Liver (tissue), 9 donors: ENCODE measurements around the gene RAB17. TPM values are rescaled to one million over a fixed set of nuclear protein-coding genes. Genes with fewer than 3 reads are reported as not detected.
A peak's percentile ranks its signal among the peaks of the same experiment; 100 is the strongest.

Experiments used
- DNase-seq: peaks from one replicate; pipeline ENCODE4 v3.0.0-alpha.2; 2017; ENCODE audit warnings: low spot score
- H3K27ac ChIP-seq, 2 donors: one replicate each; pipeline ENCODE4 v1.7.0; 2013; ENCODE audit warnings: inconsistent platforms in 2 of 2, low read length in 2 of 2, control low read depth in 1 of 2, low read depth in 1 of 2, mild to moderate bottlenecking in 1 of 2
- H3K27me3 ChIP-seq, 4 donors: one replicate each; pipeline versions ENCODE4 v1.6.1 to v1.7.0; 2013; ENCODE audit warnings: low read length in 3 of 4, inconsistent platforms in 1 of 4, mild to moderate bottlenecking in 1 of 4, moderate library complexity in 1 of 4; ENCODE audit not compliant: control insufficient read depth in 4 of 4, insufficient read depth in 4 of 4
- H3K36me3 ChIP-seq, 4 donors: one replicate each; pipeline versions ENCODE4 v1.6.1 to v1.7.0; 2013; ENCODE audit warnings: low read length in 3 of 4, mild to moderate bottlenecking in 3 of 4, low read depth in 1 of 4, moderate library complexity in 1 of 4; ENCODE audit not compliant: control insufficient read depth in 4 of 4, insufficient read depth in 3 of 4
- H3K4me1 ChIP-seq, 4 donors: one replicate each; pipeline versions ENCODE4 v1.6.1 to v1.7.0; 2013; ENCODE audit warnings: low read length in 3 of 4, mild to moderate bottlenecking in 3 of 4, moderate library complexity in 1 of 4; ENCODE audit not compliant: control insufficient read depth in 4 of 4, insufficient read depth in 4 of 4
- H3K4me3 ChIP-seq, 3 donors: one replicate each; pipeline versions ENCODE4 v1.6.1 to v1.7.0; 2013; ENCODE audit warnings: low read length in 3 of 3, control low read depth in 1 of 3, low read depth in 1 of 3, mild to moderate bottlenecking in 1 of 3
- H3K9ac ChIP-seq, 2 donors: one replicate each; pipeline ENCODE4 v1.7.0; 2013; ENCODE audit warnings: low read length in 2 of 2, mild to moderate bottlenecking in 2 of 2, moderate library complexity in 2 of 2, control low read depth in 1 of 2, low read depth in 1 of 2
- H3K9me3 ChIP-seq, 4 donors: one replicate each; pipeline versions ENCODE4 v1.6.1 to v1.7.0; 2013; ENCODE audit warnings: low read length in 3 of 4; ENCODE audit not compliant: control insufficient read depth in 4 of 4
- CTCF ChIP-seq: fragments of 150-350 bp; IDR thresholded peaks from 2 replicates; pipeline ENCODE4 v1.5.1; 2017; ENCODE audit warnings: improper control_type of control experiment, low read depth, low read length; ENCODE audit not compliant: missing input control
- EGR1 ChIP-seq, 2 donors: IDR thresholded peaks; 2 replicates each; pipeline ENCODE4 v1.6.1; 2016 to 2018; ENCODE audit warnings: antibody characterized with exemption in 2 of 2, low read depth in 2 of 2
- FOXA1 ChIP-seq: IDR thresholded peaks from 2 replicates; pipeline ENCODE4 v1.6.1; 2016; ENCODE audit warnings: antibody characterized with exemption
- FOXA2 ChIP-seq: IDR thresholded peaks from 2 replicates; pipeline ENCODE4 v1.6.1; 2016; ENCODE audit warnings: antibody characterized with exemption
- GABPA ChIP-seq, 2 donors: IDR thresholded peaks in 1 of 2; conservative IDR thresholded peaks in 1 of 2; 2 replicates each; pipeline ENCODE4 v1.6.1; 2016; ENCODE audit warnings: antibody characterized with exemption in 2 of 2, mild to moderate bottlenecking in 1 of 2, moderate library complexity in 1 of 2
- HNF4A ChIP-seq, 2 donors: conservative IDR thresholded peaks; 2 replicates each; pipeline ENCODE4 v1.6.1; 2016; ENCODE audit warnings: antibody characterized with exemption in 2 of 2, mild to moderate bottlenecking in 2 of 2
- JUND ChIP-seq, 2 donors: IDR thresholded peaks; 2 replicates each; pipeline ENCODE4 v1.6.1; 2016; ENCODE audit warnings: antibody characterized with exemption in 2 of 2
- MAX ChIP-seq: IDR thresholded peaks from 2 replicates; pipeline ENCODE4 v1.6.1; 2016; ENCODE audit warnings: antibody characterized with exemption
- NR2F2 ChIP-seq: IDR thresholded peaks from 2 replicates; pipeline ENCODE4 v1.6.1; 2016; ENCODE audit warnings: antibody characterized with exemption
- RAD21 ChIP-seq, 2 donors: IDR thresholded peaks; 2 replicates each; pipeline ENCODE4 v1.6.1; 2016; ENCODE audit warnings: antibody characterized with exemption in 2 of 2, mild to moderate bottlenecking in 2 of 2
- RXRA ChIP-seq, 2 donors: IDR thresholded peaks; 2 replicates each; pipeline ENCODE4 v1.6.1; 2017 to 2018; ENCODE audit warnings: antibody characterized with exemption in 2 of 2, mild to moderate bottlenecking in 1 of 2
- SP1 ChIP-seq: IDR thresholded peaks from 2 replicates; pipeline ENCODE4 v1.6.1; 2018; ENCODE audit warnings: antibody characterized with exemption, mild to moderate bottlenecking
- YY1 ChIP-seq: IDR thresholded peaks from 2 replicates; pipeline ENCODE4 v1.6.1; 2016; ENCODE audit warnings: antibody characterized with exemption, mild to moderate bottlenecking
- ZBTB33 ChIP-seq: IDR thresholded peaks from 2 replicates; pipeline ENCODE4 v1.6.1; 2016; ENCODE audit warnings: antibody characterized with exemption
- WGBS: extraction: QIAGEN DNeasy Blood & Tissue Kit; methylation state at CpG from one replicate; pipeline ENCODE4 v1.1.7; 2013; 5-methylcytosine and 5-hydroxymethylcytosine counted together
- polyA plus RNA-seq, 2 donors: library from polyadenylated mRNA; stranded (reverse) in 1 of 2; unstranded in 1 of 2; fragments of 200-250 nt in 1 of 2; fragments of >200 nt in 1 of 2; fragmentation: Nextera tagmentation in 1 of 2; extraction: Ambion mirVana in 1 of 2; gene quantifications; one replicate each; pipeline versions ENCODE4 v1.2.1 to v1.2.3, GENCODE V29; 2013 to 2015
- total RNA-seq, 2 donors: library from RNA; depleted of rRNA; stranded (reverse); fragments of >200 nt; gene quantifications; one replicate each; pipeline ENCODE4 v1.2.3, GENCODE V29; 2014
- TF ChIP-seq, protein P1 (sequence below): IDR thresholded peaks from 2 replicates; pipeline ENCODE4 v1.6.1; 2016; ENCODE audit warnings: antibody characterized with exemption, mild to moderate bottlenecking
- TF ChIP-seq, protein P2 (sequence below): IDR thresholded peaks from 2 replicates; pipeline ENCODE4 v1.6.1; 2016; ENCODE audit warnings: antibody characterized with exemption
- donor health status: healthy.
- donor health status: healthy.
- donor health status: healthy.
- donor health status: healthy.
- donor health status: healthy.

RAB17 gene
- total and polyA plus RNA-seq, 4 donors = 17.8 to 96.5 (median 74.9) TPM

GRCh38 chr2:237573721-237574415, 16.7 kb downstream of the RAB17 start:
- H3K9me3 ChIP-seq = no peaks in the 10 kb centered on the region
- TF ChIP-seq ZBTB33 (no peak), RXRA (IDR thresholded peaks at IDR 0.05) (no peak), GABPA (IDR thresholded peaks at IDR 0.05 in 1 of 2, conservative IDR thresholded peaks at IDR 0.05 in 1 of 2) (no peak), YY1 (no peak), CTCF (no peak), EGR1 (IDR thresholded peaks at IDR 0.05; ENCODE audit: low read depth in 2 of 2) (no peak), MAX (no peak), FOXA1 (no peak), RAD21 (IDR thresholded peaks at IDR 0.05) (no peak), FOXA2 (no peak), HNF4A (conservative IDR thresholded peaks at IDR 0.05) (no peak)
- TF ChIP-seq, protein P1, sequence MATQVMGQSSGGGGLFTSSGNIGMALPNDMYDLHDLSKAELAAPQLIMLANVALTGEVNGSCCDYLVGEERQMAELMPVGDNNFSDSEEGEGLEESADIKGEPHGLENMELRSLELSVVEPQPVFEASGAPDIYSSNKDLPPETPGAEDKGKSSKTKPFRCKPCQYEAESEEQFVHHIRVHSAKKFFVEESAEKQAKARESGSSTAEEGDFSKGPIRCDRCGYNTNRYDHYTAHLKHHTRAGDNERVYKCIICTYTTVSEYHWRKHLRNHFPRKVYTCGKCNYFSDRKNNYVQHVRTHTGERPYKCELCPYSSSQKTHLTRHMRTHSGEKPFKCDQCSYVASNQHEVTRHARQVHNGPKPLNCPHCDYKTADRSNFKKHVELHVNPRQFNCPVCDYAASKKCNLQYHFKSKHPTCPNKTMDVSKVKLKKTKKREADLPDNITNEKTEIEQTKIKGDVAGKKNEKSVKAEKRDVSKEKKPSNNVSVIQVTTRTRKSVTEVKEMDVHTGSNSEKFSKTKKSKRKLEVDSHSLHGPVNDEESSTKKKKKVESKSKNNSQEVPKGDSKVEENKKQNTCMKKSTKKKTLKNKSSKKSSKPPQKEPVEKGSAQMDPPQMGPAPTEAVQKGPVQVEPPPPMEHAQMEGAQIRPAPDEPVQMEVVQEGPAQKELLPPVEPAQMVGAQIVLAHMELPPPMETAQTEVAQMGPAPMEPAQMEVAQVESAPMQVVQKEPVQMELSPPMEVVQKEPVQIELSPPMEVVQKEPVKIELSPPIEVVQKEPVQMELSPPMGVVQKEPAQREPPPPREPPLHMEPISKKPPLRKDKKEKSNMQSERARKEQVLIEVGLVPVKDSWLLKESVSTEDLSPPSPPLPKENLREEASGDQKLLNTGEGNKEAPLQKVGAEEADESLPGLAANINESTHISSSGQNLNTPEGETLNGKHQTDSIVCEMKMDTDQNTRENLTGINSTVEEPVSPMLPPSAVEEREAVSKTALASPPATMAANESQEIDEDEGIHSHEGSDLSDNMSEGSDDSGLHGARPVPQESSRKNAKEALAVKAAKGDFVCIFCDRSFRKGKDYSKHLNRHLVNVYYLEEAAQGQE = no peak
- TF ChIP-seq, protein P2, sequence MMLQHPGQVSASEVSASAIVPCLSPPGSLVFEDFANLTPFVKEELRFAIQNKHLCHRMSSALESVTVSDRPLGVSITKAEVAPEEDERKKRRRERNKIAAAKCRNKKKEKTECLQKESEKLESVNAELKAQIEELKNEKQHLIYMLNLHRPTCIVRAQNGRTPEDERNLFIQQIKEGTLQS = no peak
- H3K27me3 ChIP-seq = no peaks in the 10 kb centered on the region
- no peak overlapping the region for H3K9ac ChIP-seq
- H3K27ac ChIP-seq = peak overlapping the region; percentile 4 to 7
- WGBS = 92% methylated on average over 8 of the region's 8 CpGs
- H3K4me3 ChIP-seq = no peak overlapping the region
- H3K4me1 ChIP-seq = peaks cover 6 to 19% (median 13%) of the 10 kb centered on the region in 4 donors
- H3K36me3 ChIP-seq = peaks cover 3 to 18% (median 13%) of the 10 kb centered on the region in 4 donors
- no peak for DNase-seq

DNA sequence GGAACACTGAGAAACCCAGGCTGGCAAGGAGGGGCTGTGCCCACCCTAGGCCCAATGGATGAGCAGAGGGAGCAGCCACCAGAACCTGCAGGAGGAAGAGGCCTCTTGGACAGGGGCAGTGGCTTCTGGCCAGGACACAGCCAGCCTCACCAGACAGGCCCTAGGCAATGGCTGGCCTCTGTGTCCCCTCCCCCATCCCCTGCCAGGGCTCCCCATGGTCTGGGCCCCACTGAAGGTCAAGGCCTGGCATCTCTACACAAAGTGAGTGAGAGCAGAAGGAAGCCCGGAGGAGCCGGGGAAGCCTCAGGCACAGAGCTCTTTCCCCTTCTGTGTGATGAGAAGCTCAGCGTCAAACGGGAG, 17.8 kb downstream of the RAB17 start:
- no peaks in the 10 kb centered on the region for H3K27me3 ChIP-seq
- no peak overlapping the region for H3K9ac ChIP-seq
- H3K4me3 ChIP-seq = no peak overlapping the region
- peak overlapping the region; percentile 45 to 74 for H3K27ac ChIP-seq
- H3K36me3 ChIP-seq = peaks cover 3 to 14% (median 11%) of the 10 kb centered on the region in 4 donors
- 85% methylated on average over 4 of the region's 4 CpGs for WGBS
- H3K4me1 ChIP-seq = peaks cover 6 to 19% (median 13%) of the 10 kb centered on the region in 4 donors
- no peaks in the 10 kb centered on the region for H3K9me3 ChIP-seq
- no peak for DNase-seq
- no peak for TF ChIP-seq CTCF
- TF ChIP-seq SP1 = no peak
- TF ChIP-seq HNF4A (conservative IDR thresholded peaks at IDR 0.05) = no peak
- no peak for TF ChIP-seq FOXA2
- no peak for TF ChIP-seq EGR1 (IDR thresholded peaks at IDR 0.05; ENCODE audit: low read depth in 2 of 2)
- TF ChIP-seq, protein P1 = no peak
- no peak for TF ChIP-seq NR2F2
- TF ChIP-seq, protein P2 = no peak
- no peak for TF ChIP-seq JUND (IDR thresholded peaks at IDR 0.05)
- no peak for TF ChIP-seq GABPA (IDR thresholded peaks at IDR 0.05 in 1 of 2, conservative IDR thresholded peaks at IDR 0.05 in 1 of 2)
- TF ChIP-seq RXRA (IDR thresholded peaks at IDR 0.05) = no peak
